HG03095 (cell line): ENCODE results near the gene MRC1.

ENCODE experiments used
- ATAC-seq: cut with Tn5 transposase; IDR thresholded peaks from one replicate; pipeline ENCODE4 v1.9.1; 2021; ENCODE audit warnings: moderate library complexity; ENCODE audit not compliant: unreplicated experiment

The MRC1 gene

GRCh38 chr10:17795083-17795482, 14.1 kb upstream of the MRC1 start:
- no peak for ATAC-seq

GRCh38 chr10:17795813-17796594, 13.1 kb upstream of the MRC1 start:
- no peak for ATAC-seq

GRCh38 chr10:17801507-17801906, 7.6 kb upstream of the MRC1 start:
- no peak for ATAC-seq

GRCh38 chr10:17802350-17802749, 6.8 kb upstream of the MRC1 start:
- no peak for ATAC-seq

GRCh38 chr10:17802976-17803375, 6.2 kb upstream of the MRC1 start:
- no peak for ATAC-seq

- ATAC-seq = no peak
These were observed 3.8 kb upstream of the MRC1 start for GRCh38 chr10:17805330-17805729.

GRCh38 chr10:17805921-17806577, 3.1 kb upstream of the MRC1 start:
- no peak for ATAC-seq

GRCh38 chr10:17811146-17811865, 2.2 kb downstream of the MRC1 start:
- no peak for ATAC-seq

GRCh38 chr10:17814973-17815372, 5.8 kb downstream of the MRC1 start:
- ATAC-seq = no peak

- ATAC-seq = no peak
These were observed 7.1 kb downstream of the MRC1 start for GRCh38 chr10:17816199-17816598.

- ATAC-seq = no peak
These were observed 8.2 kb downstream of the MRC1 start for GRCh38 chr10:17817316-17817715.

- ATAC-seq = no peak
These were observed 8.6 kb downstream of the MRC1 start for GRCh38 chr10:17817790-17818189.

GRCh38 chr10:17819836-17820235, 10.7 kb downstream of the MRC1 start:
- ATAC-seq = no peak

GRCh38 chr10:17820943-17821342, 11.8 kb downstream of the MRC1 start:
- ATAC-seq = no peak

- ATAC-seq = no peak
These were observed 12.7 kb downstream of the MRC1 start for GRCh38 chr10:17821893-17822292.

- ATAC-seq = no peak
These were observed 22.2 kb downstream of the MRC1 start for GRCh38 chr10:17831341-17831740.

GRCh38 chr10:17831896-17832295, 22.7 kb downstream of the MRC1 start:
- no peak for ATAC-seq

- no peak for ATAC-seq
These were observed 24.5 kb downstream of the MRC1 start for GRCh38 chr10:17833656-17834055.

GRCh38 chr10:17835688-17836087, 26.5 kb downstream of the MRC1 start:
- ATAC-seq = no peak

- no peak for ATAC-seq
These were observed 27.8 kb downstream of the MRC1 start for GRCh38 chr10:17836942-17837341.

- no peak for ATAC-seq
These were observed 29.0 kb downstream of the MRC1 start for GRCh38 chr10:17838080-17838648.

- ATAC-seq = no peak
These were observed 31.9 kb downstream of the MRC1 start for GRCh38 chr10:17841050-17841449.
